ENCODE results near the gene RP9.

Gene RP9

GRCh38 chr7:33061282-33061937 lies 47.8 kb downstream of the RP9 start:
- no peak for DNase-seq

DNA sequence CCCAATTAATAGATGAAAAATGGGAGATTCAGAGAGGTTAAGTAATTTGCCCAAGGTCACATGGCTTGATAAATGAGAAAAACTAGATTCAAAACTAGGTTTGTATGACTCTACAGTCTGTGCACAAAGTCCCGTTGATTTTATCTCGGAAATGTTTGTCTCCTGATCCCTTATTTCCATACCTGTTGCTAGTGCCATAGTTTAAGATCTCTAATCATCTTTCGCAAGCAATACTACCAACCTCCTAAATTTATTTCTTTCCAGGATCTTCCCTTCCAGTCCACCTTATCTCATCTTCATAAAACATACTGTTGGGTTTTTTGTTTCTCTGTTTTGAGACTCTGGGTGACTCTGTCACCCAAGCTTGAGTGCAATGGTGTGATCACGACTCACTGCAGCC lies 49.6 kb downstream of the RP9 start:
- no peak for DNase-seq

DNA sequence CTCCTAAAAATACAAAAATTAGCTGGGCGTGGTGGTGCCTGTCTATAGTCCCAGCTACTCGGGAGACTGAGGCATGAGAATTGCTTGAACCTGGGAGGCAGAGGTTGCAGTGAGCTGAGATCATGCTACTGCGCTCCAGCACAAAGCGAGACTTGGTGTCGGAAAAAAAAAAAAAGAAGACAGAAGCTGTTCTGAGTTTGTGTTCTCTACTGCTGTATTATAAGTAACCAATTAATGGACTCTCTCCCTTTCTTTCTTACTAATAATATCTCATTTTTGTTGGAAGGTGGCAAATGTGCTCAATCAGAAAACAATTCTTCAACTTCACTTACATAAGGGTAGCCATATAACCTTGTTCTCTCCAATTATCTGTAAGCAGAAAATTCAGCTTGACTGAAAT lies 54.0 kb downstream of the RP9 start:
- no peak for DNase-seq

- DNase-seq: no peak
These were observed 54.8 kb downstream of the RP9 start for GRCh38 chr7:33054261-33054964.

- no peak for DNase-seq
These were observed 55.5 kb downstream of the RP9 start for GRCh38 chr7:33053721-33054120.

DNA sequence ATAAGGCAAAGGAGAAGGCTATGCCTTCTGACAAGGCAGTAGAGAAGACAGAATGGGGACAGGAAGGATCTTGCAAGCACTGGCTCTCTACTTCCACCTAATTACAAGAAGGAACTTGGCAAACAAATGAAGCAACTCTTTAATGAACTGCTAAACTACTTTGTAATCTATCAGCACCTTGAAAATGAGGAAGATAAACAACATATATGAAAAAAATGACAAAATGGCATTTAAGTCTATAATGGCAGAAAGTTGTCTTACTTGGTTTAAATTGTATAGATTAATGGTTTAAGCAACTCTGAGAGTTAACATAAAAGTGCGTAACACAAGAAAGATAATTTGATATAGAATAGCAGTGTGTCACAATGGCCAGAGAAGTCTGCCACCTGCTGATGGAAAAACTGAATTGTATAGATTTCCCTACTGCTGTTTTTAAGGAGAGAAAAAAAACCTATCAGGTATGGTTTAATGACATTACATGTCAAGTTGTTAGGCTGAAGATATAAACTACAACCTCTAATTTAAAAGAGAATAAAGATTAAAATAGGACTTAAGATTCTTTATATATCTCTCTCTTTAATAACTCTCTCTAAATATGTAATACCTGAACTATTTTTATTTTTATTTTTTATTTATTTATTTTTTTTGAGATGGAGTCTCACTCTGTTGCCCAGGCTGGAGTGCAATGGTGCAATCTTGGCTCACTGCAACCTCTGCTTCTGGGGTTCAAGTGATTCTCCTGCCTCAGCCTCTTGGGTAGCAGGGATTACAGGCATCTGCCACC lies 58.5 kb downstream of the RP9 start:
- DNase-seq: no peak

DNA sequence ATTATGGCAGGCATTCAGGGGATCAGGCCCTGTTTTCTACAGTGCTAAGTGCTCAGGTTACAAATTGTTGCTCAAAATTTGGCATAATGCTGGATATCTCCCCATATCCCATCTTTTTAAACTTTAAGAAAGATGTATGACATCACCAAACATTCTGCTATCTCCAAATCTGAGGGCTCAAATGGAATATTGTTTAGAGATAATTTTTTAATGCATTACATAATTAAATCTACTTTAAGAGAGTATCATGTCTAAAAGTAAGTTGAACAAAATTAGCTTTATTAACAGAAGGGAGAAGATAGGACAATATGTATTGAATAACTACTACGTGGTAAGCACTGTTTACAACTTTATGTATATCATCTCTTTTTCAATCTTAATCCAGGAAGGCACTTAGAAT lies 60.5 kb downstream of the RP9 start:
- DNase-seq: no peak

GRCh38 chr7:33048257-33048656 lies 60.9 kb downstream of the RP9 start:
- DNase-seq: no peak

DNA sequence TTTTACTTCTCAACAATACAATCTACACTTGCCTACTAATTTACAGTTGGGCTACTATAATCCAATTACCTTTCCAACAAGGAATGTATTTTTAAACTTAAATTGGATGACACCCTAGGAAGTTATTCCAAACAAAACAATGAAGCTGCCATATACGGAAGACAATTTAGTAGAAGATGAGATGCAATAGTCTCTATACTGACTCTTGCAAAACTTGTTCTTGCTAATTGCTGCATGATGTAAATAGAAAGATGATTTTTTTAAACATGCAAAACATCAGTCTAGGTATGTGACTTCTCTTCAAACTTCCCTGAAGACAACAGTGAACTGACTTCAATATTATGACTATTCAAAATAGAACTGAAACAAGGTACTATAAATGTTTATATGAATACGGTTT lies 64.2 kb downstream of the RP9 start:
- DNase-seq: no peak

Measured in NCI-H510A (cell line).